OCI-LY1 (cell line): ENCODE results near the gene EPB41L1.

Source experiments
- H2AFZ ChIP-seq: fragments of 200-600 bp; sonication (generic), shearing (Covaris generic); 2 replicates; pipeline ENCODE4 v1.6.0; 2014; ENCODE audit warnings: antibody characterized with exemption, mild to moderate bottlenecking, low read length
- H3F3A ChIP-seq: fragments of 200-600 bp; sonication (generic), shearing (Covaris generic); 2 replicates; pipeline ENCODE4 v1.6.0; 2014; ENCODE audit warnings: mild to moderate bottlenecking, antibody characterized with exemption, low read length, moderate library complexity; ENCODE audit not compliant: insufficient read depth
- H3K27ac ChIP-seq: fragments of 200-600 bp; sonication (generic); 2 replicates; pipeline ENCODE4 v1.5.1; 2014; ENCODE audit warnings: low read length, mixed run types, mild to moderate bottlenecking, low read depth; ENCODE audit not compliant: poor library complexity, severe bottlenecking
- H3K27me3 ChIP-seq: fragments of 200-600 bp; sonication (generic); 2 replicates; pipeline ENCODE4 v1.6.0; 2014; ENCODE audit warnings: antibody characterized with exemption, mild to moderate bottlenecking, low read length, moderate library complexity; ENCODE audit not compliant: insufficient read depth
- H3K36me3 ChIP-seq: fragments of 200-600 bp; sonication (generic); 2 replicates; pipeline ENCODE4 v1.6.1; 2014; ENCODE audit warnings: mild to moderate bottlenecking, antibody characterized with exemption, low read length, moderate library complexity, mixed read lengths; ENCODE audit not compliant: insufficient read depth
- H3K4me1 ChIP-seq: fragments of 200-600 bp; sonication (generic); 2 replicates; pipeline ENCODE4 v1.5.1; 2014; ENCODE audit warnings: mild to moderate bottlenecking, low read length, moderate library complexity; ENCODE audit not compliant: insufficient read depth, severe bottlenecking
- H3K4me2 ChIP-seq: fragments of 200-600 bp; sonication (generic), shearing (Covaris generic); 2 replicates; pipeline ENCODE4 v1.6.1; 2014; ENCODE audit warnings: low read length
- H3K4me3 ChIP-seq: fragments of 200-600 bp; sonication (generic); 2 replicates; pipeline ENCODE4 v1.5.1; 2014; ENCODE audit warnings: low read length, low read depth, mild to moderate bottlenecking, mixed read lengths; ENCODE audit not compliant: poor library complexity, severe bottlenecking
- H3K79me2 ChIP-seq: fragments of 200-600 bp; shearing (Covaris generic); 2 replicates; pipeline ENCODE4 v1.6.1; 2016; ENCODE audit warnings: mixed run types, low read length, mixed read lengths; ENCODE audit not compliant: insufficient read depth
- H3K9ac ChIP-seq: fragments of 200-600 bp; sonication (generic), shearing (Covaris generic); 2 replicates; pipeline ENCODE4 v1.6.1; 2014; ENCODE audit warnings: mild to moderate bottlenecking, low read length, mixed read lengths
- H3K9me2 ChIP-seq: fragments of 200-600 bp; sonication (generic), shearing (Covaris generic); 2 replicates; pipeline ENCODE4 v1.6.1; 2014; ENCODE audit warnings: low read depth, mild to moderate bottlenecking, low read length, mixed read lengths
- H3K9me3 ChIP-seq: fragments of 200-600 bp; shearing (Covaris generic); 2 replicates; pipeline ENCODE4 v1.6.1; 2014; ENCODE audit warnings: low read length, mixed read lengths
- H4K20me1 ChIP-seq: fragments of 200-600 bp; sonication (generic), shearing (Covaris generic); 2 replicates; pipeline ENCODE4 v1.6.0; 2016; ENCODE audit warnings: mild to moderate bottlenecking, low read length; ENCODE audit not compliant: insufficient read depth
- EZH2 ChIP-seq: fragments of 200-600 bp; sonication (generic), shearing (Covaris generic); IDR thresholded peaks from 2 replicates; pipeline ENCODE4 v1.8.0; 2017; ENCODE audit warnings: borderline replicate concordance, mixed run types, mild to moderate bottlenecking, antibody characterized with exemption, low read length, moderate library complexity, mixed read lengths
- TF ChIP-seq, protein P1 (sequence below): fragments of 200-600 bp; sonication (generic), shearing (Covaris generic); IDR thresholded peaks from 2 replicates; pipeline ENCODE4 v1.5.1; 2017; ENCODE audit warnings: mild to moderate bottlenecking, antibody characterized with exemption, low read length, moderate library complexity, mixed read lengths

EPB41L1 gene

DNA sequence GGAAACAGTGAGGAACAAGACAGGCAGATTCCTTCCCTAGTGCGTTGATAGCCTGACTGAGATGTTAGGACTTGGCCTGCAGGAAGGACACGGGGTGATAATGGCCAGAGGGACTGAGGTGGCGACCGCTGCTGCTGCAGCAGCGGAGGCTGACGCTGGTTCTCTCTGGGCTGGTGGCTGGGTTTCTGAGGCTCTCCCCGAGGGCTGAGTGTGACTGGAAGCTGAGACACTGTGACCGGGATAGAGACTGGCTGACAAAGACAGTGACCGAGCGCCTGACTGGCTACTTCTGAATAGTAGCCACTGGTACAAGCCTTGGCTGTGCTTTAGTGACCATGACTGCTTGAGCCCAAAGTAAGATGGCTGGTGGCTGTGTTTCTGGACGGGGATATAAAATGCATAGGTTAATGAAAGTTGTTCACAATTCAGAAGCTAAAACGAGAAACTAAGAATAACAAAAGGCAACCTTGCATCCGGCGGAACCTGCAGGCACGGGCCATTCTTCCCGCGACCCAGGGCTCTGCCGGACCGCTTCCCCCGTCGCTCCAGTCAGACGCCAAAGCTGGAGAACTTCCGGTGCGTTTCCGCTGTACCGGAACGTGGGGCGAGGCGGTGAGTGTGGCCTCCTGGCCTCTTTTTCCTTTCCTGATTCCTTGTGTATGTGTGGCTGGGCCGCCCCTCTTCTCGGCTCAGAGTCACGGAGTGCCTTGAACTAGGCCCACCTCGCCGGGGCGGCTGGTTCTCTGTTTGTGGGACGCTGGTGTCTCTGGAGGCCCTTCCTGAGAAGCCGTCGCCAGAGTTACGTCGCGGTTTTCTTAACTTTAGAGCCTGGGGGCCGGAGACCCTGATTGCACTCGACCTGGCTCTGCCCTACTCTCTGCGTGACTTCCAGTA, 81.6 kb downstream of the EPB41L1 start, which contains the start of gene AAR2:
Gene AAR2 (plus strand): TSS at position 587 of the 894 bp plus-strand sequence. CDS start 3,391 bp downstream, outside the sequence.
- Histone ChIP-seq H3K4me3 (peak within 1 kb of the TSS; percentile 74), H3K9ac (peak within 1 kb of the TSS; percentile 83), H2AFZ (peak within 1 kb of the TSS; percentile 97), H3F3A (no peaks in the 10 kb centered on the region), H3K27me3 (no peaks in the 10 kb centered on the region), H3K4me1 (peaks cover 12% of the 10 kb centered on the region), H3K36me3 (peaks cover 22% of the 10 kb centered on the region), H3K9me3 (no peaks in the 10 kb centered on the region), H3K27ac (no peak within 1 kb of the TSS), H3K9me2 (no peaks in the 10 kb centered on the region), H3K4me2 (peak within 1 kb of the TSS; percentile 90), H3K79me2 (peaks cover 24% of the 10 kb centered on the region), H4K20me1 (no peaks in the 10 kb centered on the region)
- TF ChIP-seq EZH2: no peak
- TF ChIP-seq, protein P1, sequence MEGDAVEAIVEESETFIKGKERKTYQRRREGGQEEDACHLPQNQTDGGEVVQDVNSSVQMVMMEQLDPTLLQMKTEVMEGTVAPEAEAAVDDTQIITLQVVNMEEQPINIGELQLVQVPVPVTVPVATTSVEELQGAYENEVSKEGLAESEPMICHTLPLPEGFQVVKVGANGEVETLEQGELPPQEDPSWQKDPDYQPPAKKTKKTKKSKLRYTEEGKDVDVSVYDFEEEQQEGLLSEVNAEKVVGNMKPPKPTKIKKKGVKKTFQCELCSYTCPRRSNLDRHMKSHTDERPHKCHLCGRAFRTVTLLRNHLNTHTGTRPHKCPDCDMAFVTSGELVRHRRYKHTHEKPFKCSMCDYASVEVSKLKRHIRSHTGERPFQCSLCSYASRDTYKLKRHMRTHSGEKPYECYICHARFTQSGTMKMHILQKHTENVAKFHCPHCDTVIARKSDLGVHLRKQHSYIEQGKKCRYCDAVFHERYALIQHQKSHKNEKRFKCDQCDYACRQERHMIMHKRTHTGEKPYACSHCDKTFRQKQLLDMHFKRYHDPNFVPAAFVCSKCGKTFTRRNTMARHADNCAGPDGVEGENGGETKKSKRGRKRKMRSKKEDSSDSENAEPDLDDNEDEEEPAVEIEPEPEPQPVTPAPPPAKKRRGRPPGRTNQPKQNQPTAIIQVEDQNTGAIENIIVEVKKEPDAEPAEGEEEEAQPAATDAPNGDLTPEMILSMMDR: no peak

DNA sequence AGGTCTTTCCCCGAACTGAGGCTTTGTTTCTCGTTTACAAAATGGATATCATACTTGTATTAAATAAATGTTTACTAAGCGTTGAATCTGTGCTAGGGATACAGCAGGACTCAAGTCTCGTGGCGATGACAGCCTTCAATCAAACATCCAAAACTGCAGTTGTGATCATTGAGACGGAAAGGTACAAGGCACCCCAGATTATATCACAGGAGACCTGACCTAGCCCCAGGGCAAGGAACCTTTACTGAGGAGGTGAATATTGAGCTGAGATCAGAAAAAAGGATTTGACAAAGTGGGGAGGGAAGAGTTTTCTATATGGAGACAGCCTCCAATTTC, 82.2 kb downstream of the EPB41L1 start:
- TF ChIP-seq, protein P1: no peak
- TF ChIP-seq EZH2: no peak
- Histone ChIP-seq H3K27ac (no peak overlapping the region), H3K36me3 (peaks cover 29% of the 10 kb centered on the region), H3K4me2 (peak overlapping the region; percentile 90), H4K20me1 (no peaks in the 10 kb centered on the region), H3K9me2 (no peaks in the 10 kb centered on the region), H3K4me1 (peaks cover 12% of the 10 kb centered on the region), H3K79me2 (peaks cover 24% of the 10 kb centered on the region), H3K4me3 (peak overlapping the region; percentile 74), H3K9me3 (no peaks in the 10 kb centered on the region), H2AFZ (no peak overlapping the region), H3F3A (no peaks in the 10 kb centered on the region), H3K27me3 (no peaks in the 10 kb centered on the region), H3K9ac (peak overlapping the region; percentile 83)

DNA sequence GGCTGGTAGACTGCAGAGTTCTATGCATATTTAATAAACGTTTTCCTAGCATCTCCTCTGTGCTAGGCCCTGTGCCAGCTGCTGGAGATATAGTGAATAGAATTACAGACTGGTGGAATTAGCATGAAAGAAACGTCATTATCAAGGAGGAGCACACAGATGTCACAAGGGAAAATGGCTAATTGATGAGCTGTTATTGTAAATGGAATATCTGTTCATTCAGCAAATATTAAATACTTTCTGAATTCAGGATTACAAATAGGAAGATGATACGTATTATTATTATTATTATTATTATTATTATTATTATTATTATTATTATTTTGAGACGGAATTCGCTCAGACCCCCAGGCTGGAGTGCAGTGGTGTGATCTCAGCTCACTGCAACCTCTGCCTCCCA, 82.9 kb downstream of the EPB41L1 start:
- Histone ChIP-seq H2AFZ (no peak overlapping the region), H3K79me2 (peaks cover 24% of the 10 kb centered on the region), H3K27ac (no peak overlapping the region), H3F3A (no peaks in the 10 kb centered on the region), H3K9me2 (no peaks in the 10 kb centered on the region), H3K27me3 (no peaks in the 10 kb centered on the region), H4K20me1 (no peaks in the 10 kb centered on the region), H3K9ac (peak overlapping the region; percentile 83), H3K4me2 (peak overlapping the region; percentile 90), H3K4me3 (peak overlapping the region; percentile 74), H3K4me1 (peaks cover 12% of the 10 kb centered on the region), H3K9me3 (no peaks in the 10 kb centered on the region), H3K36me3 (peaks cover 32% of the 10 kb centered on the region)
- no peak for TF ChIP-seq EZH2
- TF ChIP-seq, protein P1: no peak
